ENCODE data around the gene LSM14A. TPM values are rescaled to one million over a fixed set of nuclear protein-coding genes. Genes with fewer than 3 reads are reported as not detected.
A peak's percentile ranks its signal among the peaks of the same experiment; 100 is the strongest.

Gene LSM14A
- total and polyA plus RNA-seq, 9 of the 15 experiments (the other 6 are each of a cell fraction or from before 2014, with no cell fraction given), result 19.5 to 150 (median 95.1) TPM

DNA sequence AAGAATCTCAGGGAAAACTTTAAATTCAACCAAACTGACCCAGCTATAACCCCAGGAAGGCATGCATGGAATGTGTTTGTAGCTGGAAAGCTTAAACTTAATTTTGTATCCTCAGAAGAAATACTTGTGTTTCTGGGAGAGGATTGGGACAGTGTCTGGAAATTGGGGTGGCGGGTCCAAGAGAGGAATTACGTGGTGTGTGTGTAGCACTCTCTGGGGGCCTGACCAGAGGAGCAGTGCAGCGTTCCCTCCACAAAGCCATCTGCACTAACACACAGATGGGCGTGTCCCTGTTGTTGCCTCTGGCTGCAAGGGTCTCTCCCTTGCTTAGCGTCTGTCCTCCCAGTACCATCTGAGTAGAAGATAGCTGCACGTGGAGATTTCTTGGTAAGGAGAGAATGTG, 88.5 kb downstream of the LSM14A start:
- peaks cover 5 to 6% of the 10 kb centered on the region in 2 experiments; a peak in 3 of 5 replicates for H3K4me1 ChIP-seq (replicated peaks in 1 of 2; ENCODE audit: control insufficient read depth in 2 of 2, insufficient read depth in 2 of 2, low read length in 2 of 2)
- FAIRE-seq, result no peak
- POLR2A ChIA-PET, result interaction anchor here (1.0 to 3.0 kb wide), 4 partner anchors 11 to 65 kb away, joined by 3 to 21 read pairs (median 5); no protein-coding TSS in a partner anchor

DNA sequence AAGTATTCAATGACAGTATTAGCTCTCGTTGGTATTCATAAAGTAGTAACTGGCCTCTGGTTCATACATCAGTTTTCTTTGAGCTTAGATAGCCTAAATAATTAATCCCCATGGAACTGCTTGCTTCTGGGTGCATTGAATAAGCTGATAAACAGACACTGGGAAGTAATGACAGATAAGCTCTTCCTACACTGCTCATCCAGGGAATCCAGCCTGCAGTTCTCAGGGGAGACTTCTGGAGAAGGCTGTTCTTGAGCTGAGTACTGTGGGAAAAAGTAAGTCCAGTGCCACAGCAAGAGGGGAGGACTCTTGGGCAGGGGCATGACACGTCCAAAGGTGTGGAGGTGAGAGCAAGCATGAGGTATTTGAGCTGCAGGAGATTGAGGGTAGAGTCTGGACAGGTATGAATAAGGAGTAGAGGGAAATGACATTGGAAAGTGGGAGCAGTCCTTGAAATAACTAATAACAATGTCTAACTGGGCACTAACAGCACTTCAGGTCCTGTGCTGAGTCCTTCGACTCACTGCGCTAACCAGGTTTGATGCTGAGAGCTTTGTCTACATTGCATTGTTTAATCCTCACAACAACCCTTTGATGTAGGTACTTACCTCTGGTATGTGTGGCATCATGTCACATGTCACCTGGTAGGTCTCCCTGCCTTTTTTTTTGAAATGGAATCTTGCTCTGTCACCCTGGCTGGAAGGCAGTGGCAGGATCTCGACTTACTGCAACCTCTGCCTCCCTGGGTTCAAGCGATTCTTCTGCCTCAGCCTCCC, 89.2 kb downstream of the LSM14A start:
- Histone ChIP-seq H3K79me2 (ENCODE audit: control insufficient read depth, insufficient read depth, low read length) (peaks cover 25% of the 10 kb centered on the region), H3K9ac (ENCODE audit: insufficient read depth in 1 of 2, low read depth in 2 of 2, low read length in 2 of 2) (no peak overlapping the region), H3K27me3 (ENCODE audit: control insufficient read depth in 2 of 2, insufficient read depth in 2 of 2, low read length in 2 of 2) (no peaks in the 10 kb centered on the region), H3K27ac (ENCODE audit: extremely low read depth, low read depth, low read length) (no peak overlapping the region), H2AFZ (ENCODE audit: low read depth, low read length) (no peak overlapping the region), H3K4me1 (replicated peaks in 1 of 2; ENCODE audit: control insufficient read depth in 2 of 2, insufficient read depth in 2 of 2, low read length in 2 of 2) (peaks cover 0 to 5% of the 10 kb centered on the region in 2 experiments; a peak in 1 of 5 replicates), H3K36me3 (ENCODE audit: control insufficient read depth, insufficient read depth, low read length) (peaks cover 4% of the 10 kb centered on the region; the same call in 1 of the 3 replicates), H3K4me2 (ENCODE audit: insufficient read depth, low read length) (no peak overlapping the region), H3K4me3 (no peak overlapping the region), H3K9me1 (ENCODE audit: control insufficient read depth, insufficient read depth, low read length) (peaks cover 3% of the 10 kb centered on the region), H3K9me3 (replicated peaks; ENCODE audit: control insufficient read depth, insufficient read depth, low read depth, low read length) (no peaks in the 10 kb centered on the region), H4K20me1 (replicated peaks; ENCODE audit: control insufficient read depth, insufficient read depth, low read length) (peaks cover 21% of the 10 kb centered on the region)
- DNase-seq (ENCODE audit: extremely low read depth in 1 of 4, low spot score in 3 of 4) (no peak), FAIRE-seq (no peak), ATAC-seq (no peak; the same call in 2 of the 3 replicates)
- TF ChIP-seq ZNF174 (CRISPR knock-in tag; IDR thresholded peaks at IDR 0.05) (no peak), MYNN (IDR thresholded peaks at IDR 0.05) (no peak), MYNN (CRISPR knock-in tag; IDR thresholded peaks at IDR 0.05) (no peak), ZNF143 (CRISPR knock-in tag; IDR thresholded peaks at IDR 0.05) (no peak)
- TF ChIP-seq, protein P1, sequence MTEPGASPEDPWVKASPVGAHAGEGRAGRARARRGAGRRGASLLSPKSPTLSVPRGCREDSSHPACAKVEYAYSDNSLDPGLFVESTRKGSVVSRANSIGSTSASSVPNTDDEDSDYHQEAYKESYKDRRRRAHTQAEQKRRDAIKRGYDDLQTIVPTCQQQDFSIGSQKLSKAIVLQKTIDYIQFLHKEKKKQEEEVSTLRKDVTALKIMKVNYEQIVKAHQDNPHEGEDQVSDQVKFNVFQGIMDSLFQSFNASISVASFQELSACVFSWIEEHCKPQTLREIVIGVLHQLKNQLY (CRISPR knock-in tag; conservative IDR thresholded peaks at IDR 0.05), result no peak
- TF ChIP-seq, protein P2, sequence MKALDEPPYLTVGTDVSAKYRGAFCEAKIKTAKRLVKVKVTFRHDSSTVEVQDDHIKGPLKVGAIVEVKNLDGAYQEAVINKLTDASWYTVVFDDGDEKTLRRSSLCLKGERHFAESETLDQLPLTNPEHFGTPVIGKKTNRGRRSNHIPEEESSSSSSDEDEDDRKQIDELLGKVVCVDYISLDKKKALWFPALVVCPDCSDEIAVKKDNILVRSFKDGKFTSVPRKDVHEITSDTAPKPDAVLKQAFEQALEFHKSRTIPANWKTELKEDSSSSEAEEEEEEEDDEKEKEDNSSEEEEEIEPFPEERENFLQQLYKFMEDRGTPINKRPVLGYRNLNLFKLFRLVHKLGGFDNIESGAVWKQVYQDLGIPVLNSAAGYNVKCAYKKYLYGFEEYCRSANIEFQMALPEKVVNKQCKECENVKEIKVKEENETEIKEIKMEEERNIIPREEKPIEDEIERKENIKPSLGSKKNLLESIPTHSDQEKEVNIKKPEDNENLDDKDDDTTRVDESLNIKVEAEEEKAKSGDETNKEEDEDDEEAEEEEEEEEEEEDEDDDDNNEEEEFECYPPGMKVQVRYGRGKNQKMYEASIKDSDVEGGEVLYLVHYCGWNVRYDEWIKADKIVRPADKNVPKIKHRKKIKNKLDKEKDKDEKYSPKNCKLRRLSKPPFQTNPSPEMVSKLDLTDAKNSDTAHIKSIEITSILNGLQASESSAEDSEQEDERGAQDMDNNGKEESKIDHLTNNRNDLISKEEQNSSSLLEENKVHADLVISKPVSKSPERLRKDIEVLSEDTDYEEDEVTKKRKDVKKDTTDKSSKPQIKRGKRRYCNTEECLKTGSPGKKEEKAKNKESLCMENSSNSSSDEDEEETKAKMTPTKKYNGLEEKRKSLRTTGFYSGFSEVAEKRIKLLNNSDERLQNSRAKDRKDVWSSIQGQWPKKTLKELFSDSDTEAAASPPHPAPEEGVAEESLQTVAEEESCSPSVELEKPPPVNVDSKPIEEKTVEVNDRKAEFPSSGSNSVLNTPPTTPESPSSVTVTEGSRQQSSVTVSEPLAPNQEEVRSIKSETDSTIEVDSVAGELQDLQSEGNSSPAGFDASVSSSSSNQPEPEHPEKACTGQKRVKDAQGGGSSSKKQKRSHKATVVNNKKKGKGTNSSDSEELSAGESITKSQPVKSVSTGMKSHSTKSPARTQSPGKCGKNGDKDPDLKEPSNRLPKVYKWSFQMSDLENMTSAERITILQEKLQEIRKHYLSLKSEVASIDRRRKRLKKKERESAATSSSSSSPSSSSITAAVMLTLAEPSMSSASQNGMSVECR (CRISPR knock-in tag; IDR thresholded peaks at IDR 0.05), result 0 out of 2 replicates have a peak, but pooled peaks have one; percentile 26
- WGBS (ENCODE audit: insufficient coverage, low coverage, missing lambda C conversion rate), result 59% methylated on average over 5 of the region's 6 CpGs
- CTCF ChIA-PET (ENCODE audit: low intra/inter-chr PET ratio), result no interaction called here
- in situ Hi-C loops (cut with MboI) (no loop called here), intact Hi-C loops (cut with micrococcal nuclease) (no loop called here)
- no TSS peak for BruUV-seq (replicated peaks)
- POLR2A ChIA-PET, result interaction anchor here (1.0 to 3.0 kb wide), 6 partner anchors 11 to 66 kb away, joined by 3 to 21 read pairs (median 5); no protein-coding TSS in a partner anchor

More for the DNA sequence above, 88.5 kb downstream of the LSM14A start:
- no TSS peak for BruUV-seq (replicated peaks)
- TF ChIP-seq ATF7 (IDR thresholded peaks at IDR 0.05) (no peak), ZNF444 (CRISPR knock-in tag; IDR thresholded peaks at IDR 0.05) (no peak), NCOA1 (IDR thresholded peaks at IDR 0.05; ENCODE audit: low read depth) (no peak), NFE2L1 (tag; IDR thresholded peaks at IDR 0.05; ENCODE audit: borderline replicate concordance, low read depth) (no peak), RAD51 (IDR thresholded peaks at IDR 0.05; ENCODE audit: borderline replicate concordance, low read depth) (no peak), ZNF830 (CRISPR knock-in tag; IDR thresholded peaks at IDR 0.05) (no peak), FOXK1 (CRISPR knock-in tag; IDR thresholded peaks at IDR 0.05; ENCODE audit: borderline replicate concordance) (no peak), PYGO2 (tag; IDR thresholded peaks at IDR 0.05) (no peak), GABPB2 (CRISPR knock-in tag; conservative IDR thresholded peaks at IDR 0.05) (no peak)
- intact Hi-C loops (cut with micrococcal nuclease), result no loop called here
- Histone ChIP-seq H3K79me2 (ENCODE audit: control insufficient read depth, insufficient read depth, low read length) (peaks cover 31% of the 10 kb centered on the region), H3K4me3 (no peak overlapping the region), H4K20me1 (replicated peaks; ENCODE audit: control insufficient read depth, insufficient read depth, low read length) (peaks cover 20% of the 10 kb centered on the region), H3K9ac (ENCODE audit: insufficient read depth in 1 of 2, low read depth in 2 of 2, low read length in 2 of 2) (no peak overlapping the region), H3K9me3 (replicated peaks; ENCODE audit: control insufficient read depth, insufficient read depth, low read depth, low read length) (no peaks in the 10 kb centered on the region), H3K9me1 (ENCODE audit: control insufficient read depth, insufficient read depth, low read length) (peaks cover 3% of the 10 kb centered on the region), H3K36me3 (ENCODE audit: control insufficient read depth, insufficient read depth, low read length) (peaks cover 4% of the 10 kb centered on the region; the same call in 1 of the 3 replicates), H2AFZ (ENCODE audit: low read depth, low read length) (no peak overlapping the region), H3K27ac (ENCODE audit: extremely low read depth, low read depth, low read length) (no peak overlapping the region), H3K4me2 (ENCODE audit: insufficient read depth, low read length) (no peak overlapping the region), H3K27me3 (ENCODE audit: control insufficient read depth in 2 of 2, insufficient read depth in 2 of 2, low read length in 2 of 2) (no peaks in the 10 kb centered on the region)
- CTCF ChIA-PET (ENCODE audit: low intra/inter-chr PET ratio), result no interaction called here
- 18% methylated on average over 6 of the region's 6 CpGs for WGBS (ENCODE audit: insufficient coverage, low coverage, missing lambda C conversion rate)
- in situ Hi-C loops (cut with MboI), result no loop called here
- ATAC-seq (peak; percentile 70), DNase-seq (ENCODE audit: extremely low read depth in 1 of 4, low spot score in 3 of 4) (peak in 2 of 4 experiments; percentile 25 to 30)

Measured in K562 (cell line).